22Rv1 (cell line): Measurements from ENCODE around the gene SEPTIN1.

Experiments used
- H3K27ac ChIP-seq: fragments of 450-650 bp; 2 replicates; pipeline ENCODE4 v1.5.1; 2017
- CTCF ChIP-seq: fragments of 450-650 bp; IDR thresholded peaks from 2 replicates; pipeline ENCODE4 v1.5.1; 2017; ENCODE audit warnings: mild to moderate bottlenecking
- ZFX ChIP-seq: fragments of 450-650 bp; IDR thresholded peaks from 2 replicates; pipeline ENCODE4 v1.6.1; 2017; ENCODE audit warnings: antibody characterized with exemption, borderline replicate concordance

SEPTIN1 gene

GRCh38 chr16:30358990-30359870 lies 23.1 kb downstream of the SEPTIN1 start:
- peak overlapping the region; percentile 7; the same call in 1 of the 2 replicates for H3K27ac ChIP-seq
- TF ChIP-seq ZFX (no peak), CTCF (no peak)

- TF ChIP-seq ZFX (no peak), CTCF (no peak)
- H3K27ac ChIP-seq, result 0 out of 2 replicates have a peak overlapping the region, but pooled peaks have one; percentile 7
Measured at GRCh38 chr16:30358577-30358936, 23.8 kb downstream of the SEPTIN1 start.

DNA sequence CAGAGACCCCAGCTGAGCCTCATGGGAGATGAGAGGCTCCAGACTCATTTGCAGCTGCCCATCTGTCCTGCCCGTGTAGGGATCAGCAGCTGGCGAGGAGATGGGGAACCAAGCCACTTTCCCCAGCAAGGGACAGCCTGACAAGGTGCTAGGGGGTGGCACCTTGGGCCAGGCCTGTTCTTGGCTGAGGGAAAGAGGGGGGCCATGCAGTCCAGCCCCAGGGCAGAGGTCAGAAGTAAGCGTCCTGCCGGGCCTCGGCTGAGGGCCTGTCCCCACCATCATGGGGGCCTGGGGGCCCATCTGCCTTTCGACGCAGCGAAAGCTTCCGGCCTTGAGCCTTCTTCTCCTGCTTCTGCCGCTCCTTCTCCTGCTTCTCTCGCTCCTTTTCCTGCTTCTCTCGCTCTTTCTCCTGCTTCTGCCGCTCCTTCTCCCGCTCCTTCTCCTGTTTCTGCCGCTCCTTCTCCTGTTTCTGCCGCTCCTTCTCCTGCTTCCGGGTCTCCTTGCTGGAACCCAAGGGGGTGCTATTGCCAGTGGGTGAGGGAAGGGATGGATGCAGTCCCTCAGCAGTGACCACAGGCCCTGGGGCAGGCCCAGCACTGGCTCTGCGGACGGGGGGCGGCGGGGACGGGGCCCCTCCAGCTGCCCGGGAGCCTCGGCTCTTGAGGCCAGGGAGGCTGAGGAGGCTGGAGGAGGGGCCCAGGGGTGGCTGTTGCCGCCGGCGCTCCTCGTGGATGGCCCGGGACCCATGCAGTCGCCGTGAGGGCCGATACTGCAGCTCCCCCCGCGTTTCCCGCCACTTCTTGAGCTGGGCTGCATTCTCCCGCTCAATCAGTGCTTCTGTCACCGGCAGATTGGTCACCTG lies 24.4 kb downstream of the SEPTIN1 start:
- peak overlapping the region; percentile 92 for H3K27ac ChIP-seq
- TF ChIP-seq CTCF (no peak), ZFX (no peak)

DNA sequence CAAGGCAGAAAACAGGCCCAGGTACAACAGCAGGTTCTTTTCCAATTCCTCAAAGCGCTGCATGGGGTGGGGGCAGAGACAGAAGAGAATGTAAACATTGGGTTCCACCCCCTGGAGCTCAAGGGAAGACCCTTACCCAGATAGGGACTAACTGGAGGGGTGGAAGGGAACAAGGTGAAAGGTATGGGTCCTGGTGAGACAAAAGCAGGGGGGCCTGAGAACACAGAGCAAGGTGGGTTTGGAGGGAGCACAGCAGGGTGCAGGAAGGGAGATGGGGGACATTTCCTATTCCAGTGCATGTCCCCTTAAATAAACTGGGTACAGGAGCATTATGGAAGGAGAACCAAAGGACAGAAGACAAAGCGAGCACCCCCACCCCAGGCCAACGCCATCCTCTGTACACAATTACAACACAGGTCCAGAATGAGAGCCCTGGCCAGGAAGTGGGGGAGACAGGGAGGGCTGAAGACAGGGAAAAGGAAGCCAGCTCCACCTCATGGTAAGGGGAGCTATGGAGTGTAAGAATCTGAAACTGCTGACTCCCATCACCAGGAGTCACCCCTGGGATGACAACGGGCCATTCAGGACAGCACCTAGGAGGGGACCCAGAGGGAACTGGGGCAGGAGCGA lies 25.2 kb downstream of the SEPTIN1 start:
- no peak for TF ChIP-seq ZFX
- TF ChIP-seq CTCF, result no peak
- peak overlapping the region; percentile 92 for H3K27ac ChIP-seq

GRCh38 chr16:30356401-30357084 lies 25.8 kb downstream of the SEPTIN1 start:
- H3K27ac ChIP-seq, result peak overlapping the region; percentile 92
- TF ChIP-seq ZFX (no peak), CTCF (no peak)

GRCh38 chr16:30355954-30356308 lies 26.4 kb downstream of the SEPTIN1 start:
- peak overlapping the region; percentile 92 for H3K27ac ChIP-seq
- TF ChIP-seq ZFX (no peak), CTCF (no peak)
